M059J (cell line): Measurements from ENCODE around the gene AAR2. TPM values are rescaled to one million over a fixed set of nuclear protein-coding genes. Genes with fewer than 3 reads are reported as not detected.

Experiments used
- DNase-seq: peaks from one replicate; pipeline ENCODE4 v3.0.0-alpha.2; 2012; ENCODE audit warnings: low read depth
- total RNA-seq: library from RNA; depleted of rRNA; stranded (reverse); fragments of >200 nt; shearing (Covaris generic); gene quantifications from 2 replicates; pipeline ENCODE4 v1.2.3, GENCODE V29; 2014; rRNA removed

AAR2 gene, protein sequence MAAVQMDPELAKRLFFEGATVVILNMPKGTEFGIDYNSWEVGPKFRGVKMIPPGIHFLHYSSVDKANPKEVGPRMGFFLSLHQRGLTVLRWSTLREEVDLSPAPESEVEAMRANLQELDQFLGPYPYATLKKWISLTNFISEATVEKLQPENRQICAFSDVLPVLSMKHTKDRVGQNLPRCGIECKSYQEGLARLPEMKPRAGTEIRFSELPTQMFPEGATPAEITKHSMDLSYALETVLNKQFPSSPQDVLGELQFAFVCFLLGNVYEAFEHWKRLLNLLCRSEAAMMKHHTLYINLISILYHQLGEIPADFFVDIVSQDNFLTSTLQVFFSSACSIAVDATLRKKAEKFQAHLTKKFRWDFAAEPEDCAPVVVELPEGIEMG
- total RNA-seq, result 30.1 and 46.2 TPM in 2 replicates

DNA sequence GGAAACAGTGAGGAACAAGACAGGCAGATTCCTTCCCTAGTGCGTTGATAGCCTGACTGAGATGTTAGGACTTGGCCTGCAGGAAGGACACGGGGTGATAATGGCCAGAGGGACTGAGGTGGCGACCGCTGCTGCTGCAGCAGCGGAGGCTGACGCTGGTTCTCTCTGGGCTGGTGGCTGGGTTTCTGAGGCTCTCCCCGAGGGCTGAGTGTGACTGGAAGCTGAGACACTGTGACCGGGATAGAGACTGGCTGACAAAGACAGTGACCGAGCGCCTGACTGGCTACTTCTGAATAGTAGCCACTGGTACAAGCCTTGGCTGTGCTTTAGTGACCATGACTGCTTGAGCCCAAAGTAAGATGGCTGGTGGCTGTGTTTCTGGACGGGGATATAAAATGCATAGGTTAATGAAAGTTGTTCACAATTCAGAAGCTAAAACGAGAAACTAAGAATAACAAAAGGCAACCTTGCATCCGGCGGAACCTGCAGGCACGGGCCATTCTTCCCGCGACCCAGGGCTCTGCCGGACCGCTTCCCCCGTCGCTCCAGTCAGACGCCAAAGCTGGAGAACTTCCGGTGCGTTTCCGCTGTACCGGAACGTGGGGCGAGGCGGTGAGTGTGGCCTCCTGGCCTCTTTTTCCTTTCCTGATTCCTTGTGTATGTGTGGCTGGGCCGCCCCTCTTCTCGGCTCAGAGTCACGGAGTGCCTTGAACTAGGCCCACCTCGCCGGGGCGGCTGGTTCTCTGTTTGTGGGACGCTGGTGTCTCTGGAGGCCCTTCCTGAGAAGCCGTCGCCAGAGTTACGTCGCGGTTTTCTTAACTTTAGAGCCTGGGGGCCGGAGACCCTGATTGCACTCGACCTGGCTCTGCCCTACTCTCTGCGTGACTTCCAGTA is at the start of gene AAR2:
AAR2 (plus strand) TSS at position 587 of the 894 bp plus-strand sequence. CDS start 3,391 bp downstream, outside the sequence.
- DNase-seq, result peak; percentile 84

DNA sequence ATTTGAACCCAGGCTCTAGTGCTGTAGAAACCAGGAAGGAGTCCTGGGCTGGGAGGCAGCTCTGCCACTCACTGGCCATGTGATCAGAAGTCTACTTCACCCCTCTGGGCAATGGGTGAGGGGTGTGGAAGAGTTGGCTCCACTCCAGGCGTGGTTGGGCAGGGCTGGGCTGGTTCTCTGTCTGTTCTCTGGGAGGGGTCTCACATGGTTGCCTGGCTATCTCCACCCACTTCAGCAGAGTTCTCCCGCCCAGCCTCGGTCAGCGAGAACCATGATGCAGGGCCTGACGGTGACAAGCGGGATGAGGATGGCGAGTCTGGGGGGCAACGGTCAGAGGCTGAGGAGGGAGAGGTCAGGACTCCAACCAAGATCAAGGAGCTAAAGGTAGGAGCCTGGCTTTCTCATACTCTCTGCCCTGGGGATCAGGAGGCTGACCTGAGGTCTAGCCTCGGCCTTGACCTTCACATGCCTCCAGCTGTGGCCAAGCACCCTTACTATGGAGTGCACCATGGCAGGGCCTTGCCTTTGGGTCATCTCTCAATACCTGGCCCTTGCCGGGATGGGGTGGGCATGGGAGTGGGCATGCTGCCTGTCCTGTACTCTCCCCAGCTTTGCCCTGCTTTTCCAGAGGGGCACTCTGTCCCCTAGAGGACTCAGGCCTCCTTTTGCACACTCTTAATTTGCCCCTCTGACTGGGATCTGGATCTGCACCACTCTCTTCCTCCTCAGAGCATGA is 42.1 kb upstream of the AAR2 start:
- DNase-seq, result no peak

DNA sequence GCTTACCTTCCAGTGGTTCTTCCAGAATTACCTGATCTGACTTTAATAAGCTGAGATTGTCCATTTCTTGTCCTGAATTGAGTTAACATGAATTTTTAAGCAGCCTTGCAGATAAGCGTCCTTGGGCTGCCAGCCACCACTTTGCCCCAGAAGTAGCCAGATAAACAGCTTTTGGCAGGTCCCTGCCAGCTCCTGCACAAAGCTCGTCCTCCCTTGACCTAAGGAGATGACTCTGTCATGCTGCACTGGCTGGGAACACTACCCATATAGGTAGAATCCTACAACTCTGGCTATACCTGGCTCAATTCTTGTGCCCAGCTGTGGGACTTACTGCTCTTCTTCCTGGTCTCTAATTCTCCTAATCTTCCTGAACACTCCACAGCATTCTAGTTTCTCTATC is 39.6 kb upstream of the AAR2 start:
- DNase-seq, result no peak

DNA sequence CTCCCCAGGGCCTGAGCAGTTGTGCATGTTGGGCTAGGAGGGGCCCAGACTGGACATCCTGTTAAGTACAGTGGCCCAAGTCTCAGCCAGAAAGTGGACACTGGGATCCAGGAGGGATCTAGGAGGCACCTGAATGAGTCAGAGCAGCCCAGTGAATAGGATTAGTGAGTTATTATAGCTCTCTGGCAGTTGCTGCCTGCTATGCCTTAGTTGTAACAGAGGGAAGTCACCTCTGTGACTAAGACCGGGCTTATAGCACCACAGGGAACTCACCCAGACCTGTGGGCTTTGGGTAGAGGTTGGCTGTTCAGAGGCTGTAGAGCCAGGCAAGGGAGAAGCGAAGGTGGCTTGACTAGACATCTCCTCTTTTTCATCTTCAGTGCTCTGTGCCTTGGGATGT is 39.0 kb upstream of the AAR2 start:
- peak; percentile 27 for DNase-seq

DNA sequence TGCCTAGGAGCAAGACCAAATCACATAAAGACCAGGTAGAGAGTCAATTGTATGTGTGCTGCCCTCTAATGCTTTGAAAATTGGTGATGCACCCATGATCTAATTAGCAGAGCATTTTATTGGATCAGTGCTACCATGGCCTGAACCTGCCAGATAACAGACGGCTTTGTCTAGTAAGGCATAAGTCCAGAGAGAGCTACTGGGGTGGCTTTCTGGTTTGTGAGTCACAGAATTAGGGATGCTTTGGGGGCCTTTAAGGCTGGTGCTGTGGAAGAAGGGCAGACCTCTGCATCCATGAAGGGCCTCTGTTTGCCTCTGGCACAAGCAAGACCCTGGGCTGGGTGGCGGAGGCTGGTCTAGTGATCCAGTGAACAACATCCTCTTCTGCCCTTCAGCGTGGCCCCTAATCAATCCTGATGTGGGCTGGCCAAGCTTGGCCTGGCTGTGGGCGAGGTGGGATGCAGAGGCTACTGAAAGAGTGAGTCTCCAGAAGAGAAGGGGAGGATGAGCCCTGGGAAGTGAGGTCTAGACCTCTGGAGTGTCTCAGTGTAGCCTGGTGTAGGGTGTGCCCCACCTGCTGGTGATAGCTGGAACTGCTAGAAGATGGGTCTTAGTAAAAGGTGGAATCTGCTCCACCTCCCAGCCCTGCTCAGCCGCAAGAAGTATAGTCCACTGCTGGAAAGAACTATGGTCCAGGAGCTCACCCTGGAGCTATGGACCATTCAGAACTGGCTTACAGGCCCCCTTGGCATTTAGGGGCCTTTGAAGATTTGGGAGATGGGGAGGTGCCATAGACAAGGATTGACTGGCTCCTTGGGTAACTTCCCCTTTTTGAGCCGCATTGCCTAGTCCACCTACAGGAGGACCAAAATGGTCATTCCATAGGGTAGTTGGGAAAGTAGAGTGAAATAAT is 36.7 kb upstream of the AAR2 start:
- peak; percentile 78 for DNase-seq

DNA sequence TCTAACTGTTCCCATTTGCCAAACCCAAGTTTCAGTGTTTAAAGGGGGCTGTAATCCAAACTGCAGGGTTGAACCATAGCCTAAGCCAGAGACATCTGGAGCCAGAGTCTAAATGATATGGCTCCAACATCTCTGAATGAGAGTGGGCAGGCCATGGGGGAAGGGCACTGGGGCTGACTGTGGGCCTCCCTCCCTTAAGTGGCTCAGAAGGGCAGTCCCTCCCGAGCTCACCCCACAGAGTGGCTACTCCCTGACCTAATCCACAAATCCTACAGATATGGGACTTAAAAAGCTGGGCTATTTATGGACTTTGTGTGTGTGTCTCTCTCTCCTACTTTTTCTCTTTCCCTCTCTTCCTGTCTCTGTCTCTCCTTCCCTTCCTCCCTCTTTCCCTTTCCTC is 35.8 kb upstream of the AAR2 start:
- DNase-seq, result no peak

DNA sequence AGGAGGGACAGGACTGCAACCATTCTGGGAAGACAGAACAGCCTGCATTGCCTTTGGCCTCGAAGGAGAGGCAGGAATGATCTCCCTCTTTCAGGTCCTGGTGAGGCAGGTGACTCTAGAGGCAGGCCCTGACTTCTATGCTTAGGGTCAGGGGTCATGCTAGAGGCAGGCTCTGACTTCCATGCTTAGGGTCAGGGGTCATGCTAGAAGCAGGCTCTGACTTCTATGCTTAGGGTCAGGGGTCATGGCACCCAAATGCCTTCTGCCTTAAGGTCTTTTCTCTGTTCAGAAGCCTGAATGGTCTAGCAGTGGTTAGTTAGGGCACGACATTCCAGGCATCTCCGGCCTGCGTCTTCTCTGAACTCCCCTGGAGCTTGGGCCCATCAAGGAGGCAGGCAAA is 35.1 kb upstream of the AAR2 start:
- DNase-seq, result no peak

DNA sequence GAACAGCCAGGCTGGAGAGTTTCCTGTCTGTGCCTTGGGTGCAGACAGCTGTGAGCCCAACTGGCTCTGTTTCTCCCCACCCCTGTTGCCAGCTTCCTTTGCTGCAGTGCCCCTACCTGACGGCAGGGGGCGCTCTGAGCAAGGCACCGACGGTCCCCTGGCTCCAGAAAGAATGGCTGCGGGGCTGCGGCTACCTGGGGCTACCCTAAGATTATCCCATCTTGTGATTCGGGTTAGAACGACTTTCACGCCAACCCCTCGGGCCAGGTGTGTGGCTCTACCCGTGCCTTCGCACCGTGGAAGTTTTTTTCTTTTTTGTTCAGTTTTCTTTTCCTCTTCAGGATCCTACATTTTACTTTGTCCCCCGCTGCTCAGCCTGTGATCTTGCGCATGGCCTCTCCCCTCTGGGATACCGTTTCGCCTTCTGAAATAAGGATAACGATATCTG is 33.4 kb upstream of the AAR2 start:
- peak; percentile 58 for DNase-seq

DNA sequence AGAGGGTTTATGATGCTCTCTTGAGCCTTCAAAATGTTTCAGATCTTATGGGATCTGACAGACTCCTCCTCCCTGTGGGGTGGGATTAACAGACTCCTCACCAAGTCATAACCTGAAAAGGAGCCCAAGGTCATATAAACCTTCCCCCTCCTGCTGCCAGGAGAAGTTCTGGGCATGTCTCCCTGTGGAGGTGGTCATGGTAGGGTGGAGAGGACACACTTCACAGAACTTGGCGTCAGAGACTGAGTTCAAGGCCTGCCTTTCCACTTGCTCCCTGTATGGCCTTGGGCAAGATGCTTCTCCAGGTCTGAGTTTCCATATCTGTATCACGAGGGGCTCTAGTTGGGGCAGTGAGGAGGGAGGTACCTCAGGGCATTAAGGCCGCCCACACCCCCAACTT is 32.4 kb upstream of the AAR2 start:
- DNase-seq, result no peak

DNA sequence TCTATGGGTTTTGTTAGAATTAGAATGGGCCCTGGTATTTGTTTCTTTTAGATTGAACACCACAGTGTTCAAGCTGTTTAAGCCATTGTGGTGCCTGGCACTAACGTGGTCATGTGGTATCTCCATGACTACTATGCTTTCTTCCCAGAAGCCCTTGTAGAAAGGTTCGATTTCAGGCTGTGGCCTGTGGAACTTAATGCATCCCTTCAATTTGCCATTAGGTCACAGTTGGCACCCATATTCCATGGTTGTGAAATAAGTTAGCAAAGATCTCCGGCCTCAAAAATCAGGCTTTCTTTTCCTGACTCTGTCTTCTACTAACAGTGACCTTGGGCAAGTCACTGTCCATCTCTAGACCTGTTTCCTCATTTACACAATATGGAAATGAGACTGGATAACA is 31.3 kb upstream of the AAR2 start:
- DNase-seq, result no peak

DNA sequence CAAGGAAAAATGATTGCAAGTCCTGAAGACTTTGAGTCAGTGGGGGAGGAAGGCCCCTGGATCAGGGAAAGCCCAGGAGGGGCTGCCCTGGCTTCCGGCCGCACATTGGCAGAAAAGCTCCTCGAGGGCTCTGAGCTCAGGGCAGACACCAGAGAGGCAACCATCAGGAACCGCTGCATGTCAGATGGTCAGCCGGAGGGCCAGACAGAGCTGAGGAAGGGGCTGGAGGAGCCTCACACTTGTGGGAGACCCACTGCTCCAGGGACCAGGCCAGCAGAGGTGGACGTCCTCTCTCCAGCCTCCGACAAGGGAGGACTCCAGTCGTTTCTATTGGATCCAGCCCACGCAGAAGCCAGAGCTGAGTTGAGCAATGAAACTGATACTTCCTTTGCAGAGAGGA is 30.2 kb upstream of the AAR2 start:
- no peak for DNase-seq

DNA sequence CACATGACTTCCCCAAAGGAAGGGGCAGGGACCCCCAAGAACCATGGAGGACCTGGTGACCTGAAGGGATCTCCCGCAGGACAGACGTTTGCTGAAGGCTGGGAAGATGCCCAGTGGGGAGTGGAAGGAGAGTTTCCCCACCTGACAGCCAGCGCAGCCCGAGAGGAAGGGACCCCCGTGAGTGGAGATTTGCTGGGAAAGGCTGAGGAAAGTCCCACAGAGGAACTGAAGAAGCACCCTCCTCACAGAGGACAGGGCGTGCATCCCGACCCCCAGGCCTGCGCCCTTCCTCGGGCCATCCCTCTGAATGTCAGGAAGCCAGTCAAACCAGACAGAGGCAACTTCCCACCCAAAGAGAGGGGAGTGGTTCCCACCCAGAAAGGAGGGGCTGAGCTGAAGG is 29.6 kb upstream of the AAR2 start:
- DNase-seq, result no peak

DNA sequence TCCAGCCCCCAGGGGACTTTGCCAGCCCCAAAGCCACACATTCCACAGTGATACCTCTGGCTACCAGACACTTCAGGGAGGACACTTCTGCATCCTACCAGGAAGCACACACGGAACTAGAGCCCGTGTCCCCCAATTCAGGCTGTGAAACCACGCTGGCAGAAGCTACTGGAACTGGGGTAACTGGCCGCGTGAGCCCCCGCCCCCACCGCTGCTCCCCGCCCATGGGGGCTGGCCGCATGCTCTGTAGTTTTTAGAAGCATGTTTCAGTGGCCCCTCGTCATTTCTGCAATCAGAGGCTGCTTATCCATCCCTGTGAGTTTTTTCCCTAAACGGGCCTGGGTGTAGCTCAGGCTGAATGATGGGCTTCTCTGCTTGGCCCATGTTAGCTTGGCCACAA is 28.7 kb upstream of the AAR2 start:
- no peak for DNase-seq

DNA sequence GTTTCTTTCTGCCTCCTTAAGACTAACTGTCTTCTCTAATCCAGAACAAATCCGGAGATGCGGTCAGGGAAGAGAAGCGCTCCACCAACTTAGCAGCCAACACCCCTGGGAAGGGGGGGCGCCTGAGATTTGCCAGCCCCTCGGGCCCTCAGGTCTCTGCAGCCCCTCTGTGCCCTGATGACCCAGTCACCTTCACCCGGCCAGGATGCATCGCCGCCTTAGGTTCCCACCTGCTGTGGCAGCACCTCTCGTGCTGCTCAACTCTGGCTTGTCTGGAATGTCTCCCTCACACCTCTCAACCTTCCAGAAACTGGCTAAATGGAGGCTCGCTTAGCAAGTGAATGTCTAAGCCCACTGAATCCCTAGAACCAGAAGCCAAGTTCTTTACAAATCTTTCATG is 28.0 kb upstream of the AAR2 start:
- DNase-seq, result no peak

DNA sequence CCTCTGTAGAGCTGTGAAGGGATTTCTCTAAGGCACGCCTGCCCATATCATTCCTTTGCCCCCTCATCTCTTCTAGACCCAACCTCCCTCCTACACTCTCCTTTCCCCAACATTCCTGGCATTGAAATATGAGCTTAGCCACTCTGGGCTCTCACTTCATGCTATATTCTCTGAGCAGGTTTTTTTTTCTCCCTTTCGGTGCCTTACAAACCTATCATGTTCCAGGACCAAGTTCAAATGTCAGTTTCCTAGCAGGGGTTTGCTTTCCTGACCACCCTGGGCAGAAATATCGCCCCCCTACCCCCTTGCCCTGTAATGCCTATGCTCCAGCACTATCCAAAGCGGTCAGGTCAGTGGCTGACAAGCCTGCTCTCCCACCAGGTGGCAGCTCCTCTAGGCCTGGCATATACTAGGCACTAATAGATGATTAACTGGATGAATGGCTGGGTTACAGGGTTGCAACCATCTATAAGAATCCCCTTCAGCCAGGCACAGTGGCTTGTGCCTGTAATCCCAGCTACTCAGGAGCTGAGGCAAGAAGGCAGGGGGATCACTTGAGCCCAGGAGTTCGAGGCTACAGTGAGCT is 25.7 kb upstream of the AAR2 start:
- DNase-seq, result no peak

DNA sequence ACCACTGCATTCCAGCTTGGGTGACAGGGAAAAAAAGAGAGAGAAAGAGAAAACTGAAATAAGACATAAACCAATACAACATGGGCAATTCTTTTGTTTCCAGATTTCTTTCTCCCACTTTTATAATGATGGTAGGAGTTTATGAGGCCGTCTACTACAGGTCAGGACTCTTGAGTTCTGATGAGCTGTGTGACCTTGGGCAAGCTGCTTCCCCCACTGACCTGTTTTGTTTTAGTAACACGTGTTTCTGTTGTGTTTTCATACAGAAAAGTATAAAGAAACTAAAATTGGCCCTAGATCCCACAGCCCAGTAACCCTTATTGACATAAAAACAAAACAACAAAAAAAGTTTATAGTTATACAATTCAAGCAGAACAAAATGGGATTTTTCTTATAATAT is 22.9 kb upstream of the AAR2 start:
- no peak for DNase-seq

DNA sequence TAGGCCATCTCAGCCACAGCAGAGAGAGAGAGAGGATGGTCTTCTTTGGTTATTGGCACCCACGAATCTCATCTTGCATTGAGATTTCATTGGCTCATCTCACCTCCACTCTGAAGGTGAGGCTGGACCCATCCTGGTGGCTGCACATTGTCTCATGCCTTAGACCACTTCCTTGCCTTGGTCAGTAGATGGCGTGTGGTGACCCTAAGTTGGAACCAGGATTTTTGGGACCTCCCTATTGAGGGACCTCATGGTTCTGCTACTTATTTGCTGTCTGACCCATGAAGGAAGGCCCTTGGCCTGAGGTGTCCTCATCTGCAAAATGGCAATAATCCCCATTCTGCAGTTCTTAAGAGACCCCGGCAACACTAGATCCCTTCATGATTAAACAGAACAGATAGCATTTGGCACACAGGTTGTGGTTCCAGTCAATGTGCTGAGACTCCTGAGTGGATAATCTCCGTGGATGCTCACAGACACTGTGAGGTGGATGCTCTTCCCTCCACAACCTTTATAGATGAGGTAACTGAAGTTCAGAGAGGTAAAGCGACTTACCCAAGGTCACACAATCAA is 21.5 kb upstream of the AAR2 start:
- peak; percentile 42 for DNase-seq

DNA sequence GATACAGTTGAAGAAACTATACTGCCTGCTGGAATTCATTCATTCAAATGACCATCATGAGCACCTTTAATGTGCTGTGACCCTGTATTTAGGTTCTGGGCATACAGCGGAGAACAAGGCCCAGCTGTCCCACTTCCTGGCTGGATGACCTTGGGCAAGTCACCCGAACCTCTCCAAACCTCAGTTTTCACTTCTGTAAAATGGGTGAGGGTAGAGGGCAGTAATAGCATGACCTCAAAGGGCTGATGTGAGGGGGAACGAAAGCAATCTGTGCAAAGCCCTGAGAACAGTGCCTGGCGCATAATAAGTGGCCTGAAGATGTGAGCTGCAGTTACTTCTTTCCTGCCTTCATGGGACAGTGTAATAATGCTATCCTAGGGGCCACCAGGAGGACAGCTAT is 20.5 kb upstream of the AAR2 start:
- no peak for DNase-seq

DNA sequence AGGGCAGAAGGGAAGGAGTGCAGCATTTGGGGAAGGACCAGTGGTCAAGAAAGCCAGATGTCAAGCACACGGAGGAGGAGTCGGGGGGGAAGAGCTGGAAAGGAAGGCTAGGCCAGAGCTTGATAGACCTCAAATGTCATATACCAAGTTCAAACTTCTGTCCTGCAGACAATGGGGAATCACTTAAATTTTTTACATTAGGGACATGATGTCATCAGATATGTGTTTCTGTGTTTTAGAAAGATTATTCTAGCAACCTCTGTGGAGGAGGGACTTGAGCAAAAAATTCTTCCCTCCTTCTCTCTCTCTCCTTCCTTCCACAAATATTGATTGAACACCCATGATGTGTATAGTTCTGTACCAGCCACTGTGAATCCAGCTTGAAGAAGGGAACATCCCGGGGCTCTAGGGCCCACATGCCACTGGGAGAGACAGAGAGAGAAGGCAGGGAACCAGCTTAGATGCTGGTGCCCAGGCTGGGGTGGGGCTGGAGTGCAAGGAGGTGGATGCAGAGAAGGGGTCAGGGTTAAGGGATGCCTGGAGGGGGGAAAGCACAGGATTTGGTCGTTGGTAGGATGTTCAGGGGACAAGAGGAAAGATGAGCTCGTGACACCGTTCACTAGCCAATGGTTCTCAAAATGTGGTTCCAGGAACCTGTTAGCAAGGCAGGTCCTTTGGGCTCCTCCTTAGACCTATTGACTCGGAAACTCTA is 19.8 kb upstream of the AAR2 start:
- DNase-seq, result no peak

DNA sequence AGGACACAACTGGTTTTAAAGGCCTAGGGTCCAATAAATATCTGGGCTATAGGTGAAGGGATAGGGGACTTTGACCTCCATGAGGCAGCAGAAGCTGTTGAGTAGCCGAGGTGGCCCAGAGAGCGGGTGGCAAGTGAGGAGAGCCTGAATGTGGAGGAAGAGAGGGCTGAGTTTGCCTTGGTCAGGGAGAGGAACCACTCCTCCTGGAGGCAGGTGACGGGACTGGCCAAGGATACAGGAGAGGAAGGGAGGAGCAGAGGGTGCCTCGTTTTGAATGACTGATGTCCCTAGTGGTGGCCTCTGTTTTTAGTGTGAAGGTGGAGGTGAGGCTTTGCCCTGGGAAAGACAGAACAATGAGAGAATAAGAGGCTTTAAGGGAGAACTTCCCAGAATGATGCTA is 19.1 kb upstream of the AAR2 start:
- DNase-seq, result peak; percentile 8
